BE2C (cell line): ENCODE data around the gene PARD3.

Experiments used
- DNase-seq: peaks from one replicate; pipeline ENCODE4 v3.0.0-alpha.2; 2020
- H3K27me3 ChIP-seq: fragments of 250-450 bp; sonication (Bioruptor Pico); 2 replicates; pipeline ENCODE4 v1.5.1; 2020; ENCODE audit warnings: mild to moderate bottlenecking
- H3K36me3 ChIP-seq: fragments of 250-450 bp; sonication (Bioruptor Pico); 2 replicates; pipeline ENCODE4 v1.5.1; 2020; ENCODE audit warnings: mild to moderate bottlenecking
- H3K4me1 ChIP-seq: fragments of 250-450 bp; sonication (Bioruptor Pico); 2 replicates; pipeline ENCODE4 v1.5.1; 2020
- H3K4me3 ChIP-seq: 2 replicates; pipeline ENCODE4 v1.5.1; 2011; ENCODE audit warnings: low read depth, low read length
- H3K9me3 ChIP-seq: fragments of 250-450 bp; sonication (Bioruptor Pico); 2 replicates; pipeline ENCODE4 v1.5.1; 2020
- CTCF ChIP-seq: IDR thresholded peaks from 2 replicates; pipeline ENCODE4 v1.5.1; 2012; ENCODE audit warnings: mild to moderate bottlenecking, low read depth, low read length

Gene PARD3

GRCh38 chr10:34486008-34486407, 329.1 kb downstream of the PARD3 start:
- no peaks in the 10 kb centered on the region for H3K4me1 ChIP-seq
- H3K27me3 ChIP-seq, result no peaks in the 10 kb centered on the region
- no peak for DNase-seq
- no peaks in the 10 kb centered on the region for H3K9me3 ChIP-seq
- no peak for TF ChIP-seq CTCF
- no peak overlapping the region for H3K4me3 ChIP-seq
- no peaks in the 10 kb centered on the region for H3K36me3 ChIP-seq

GRCh38 chr10:34484164-34484563, 330.9 kb downstream of the PARD3 start:
- no peaks in the 10 kb centered on the region for H3K4me1 ChIP-seq
- H3K27me3 ChIP-seq, result no peaks in the 10 kb centered on the region
- H3K36me3 ChIP-seq, result no peaks in the 10 kb centered on the region
- DNase-seq, result no peak
- no peaks in the 10 kb centered on the region for H3K9me3 ChIP-seq
- no peak overlapping the region for H3K4me3 ChIP-seq
- no peak for TF ChIP-seq CTCF

GRCh38 chr10:34480345-34480744, 334.8 kb downstream of the PARD3 start:
- Histone ChIP-seq H3K27me3 (no peaks in the 10 kb centered on the region), H3K36me3 (no peaks in the 10 kb centered on the region), H3K4me1 (no peaks in the 10 kb centered on the region), H3K9me3 (no peaks in the 10 kb centered on the region), H3K4me3 (no peak overlapping the region)
- no peak for TF ChIP-seq CTCF
- no peak for DNase-seq

- no peak for DNase-seq
- Histone ChIP-seq H3K27me3 (no peaks in the 10 kb centered on the region), H3K4me3 (no peak overlapping the region)
Observed at GRCh38 chr10:34479520-34480179, 335.4 kb downstream of the PARD3 start.

GRCh38 chr10:34477249-34477648, 337.8 kb downstream of the PARD3 start:
- no peaks in the 10 kb centered on the region for H3K27me3 ChIP-seq
- H3K4me1 ChIP-seq, result no peaks in the 10 kb centered on the region
- DNase-seq, result no peak
- H3K36me3 ChIP-seq, result no peaks in the 10 kb centered on the region
- H3K9me3 ChIP-seq, result no peaks in the 10 kb centered on the region
- TF ChIP-seq CTCF, result no peak
- H3K4me3 ChIP-seq, result no peak overlapping the region

More at GRCh38 chr10:34479520-34480179, 335.4 kb downstream of the PARD3 start:
- Histone ChIP-seq H3K4me1 (no peaks in the 10 kb centered on the region), H3K9me3 (no peaks in the 10 kb centered on the region), H3K36me3 (no peaks in the 10 kb centered on the region)
- TF ChIP-seq CTCF, result no peak

GRCh38 chr10:34476608-34477007, 338.5 kb downstream of the PARD3 start:
- Histone ChIP-seq H3K36me3 (no peaks in the 10 kb centered on the region), H3K4me1 (no peaks in the 10 kb centered on the region), H3K27me3 (no peaks in the 10 kb centered on the region), H3K4me3 (no peak overlapping the region), H3K9me3 (no peaks in the 10 kb centered on the region)
- no peak for DNase-seq
- no peak for TF ChIP-seq CTCF
